ENCODE data around the gene LARGE1.

The LARGE1 gene

DNA sequence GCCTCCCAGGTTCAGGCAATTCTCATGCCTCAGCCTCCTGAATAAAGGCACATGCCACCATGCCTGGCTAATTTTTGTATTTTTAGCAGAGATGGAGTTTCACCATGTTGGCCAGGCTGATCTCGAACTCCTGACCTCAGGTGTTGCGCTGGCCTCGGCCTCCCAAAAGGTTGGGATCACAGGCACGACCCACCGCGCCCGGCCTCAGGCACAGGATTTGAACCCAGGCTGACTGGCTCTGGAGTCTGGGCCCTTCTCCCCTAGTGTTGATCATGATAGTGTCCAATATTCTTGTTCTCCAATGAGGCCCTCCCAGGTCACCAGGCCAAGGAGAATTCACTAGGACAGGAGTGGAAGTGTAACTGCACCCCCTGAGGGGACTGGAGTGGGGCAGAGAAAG is 401.9 kb downstream of the LARGE1 start:
- no peak overlapping the region for H3K4me2 ChIP-seq
- H3K27me3 ChIP-seq = no peaks in the 10 kb centered on the region
- H3K9ac ChIP-seq = peak overlapping the region in 2 of 11 experiments; percentile 20 to 26; a peak in 2 of 22 replicates
- H3K9me3 ChIP-seq (replicated peaks in 1 of 11) = peaks cover 9 to 14% (median 11%) of the 10 kb centered on the region in 11 experiments; a peak in 21 of 22 replicates
- H3K27ac ChIP-seq = peak overlapping the region in 1 of 11 experiments; percentile 57; a peak in 1 of 22 replicates
- no peak overlapping the region for H3K4me3 ChIP-seq
- no peak for TF ChIP-seq Cebpa-rat (IDR thresholded peaks at IDR 0.05)
- H3K36me3 ChIP-seq = peaks cover 0 to 16% (median 9%) of the 10 kb centered on the region in 11 experiments; a peak in 15 of 22 replicates
- H4K20me1 ChIP-seq = peaks cover 0 to 15% (median 5%) of the 10 kb centered on the region in 11 experiments; a peak in 5 of 22 replicates
- H3K4me1 ChIP-seq = peaks cover 24 to 41% (median 34%) of the 10 kb centered on the region in 10 experiments

DNA sequence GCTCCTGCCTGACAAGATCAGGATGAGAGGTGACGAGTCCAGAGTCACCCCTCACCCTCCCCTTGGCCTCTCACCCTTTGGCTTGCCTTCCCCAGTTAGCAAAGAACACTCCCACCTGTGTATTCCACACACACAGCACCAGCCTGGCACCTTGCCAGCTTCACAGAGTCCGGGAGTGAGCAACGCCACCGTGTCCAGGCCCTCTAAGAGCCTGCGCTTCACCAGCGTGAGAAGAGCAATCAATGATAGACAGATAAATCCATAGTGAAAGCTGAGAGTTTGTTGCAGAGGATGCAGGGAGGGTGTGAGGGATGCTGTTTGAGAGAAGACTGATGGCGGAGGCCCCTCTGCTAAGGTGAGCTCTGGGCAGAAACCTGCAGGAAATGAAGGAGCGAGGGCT is 404.5 kb downstream of the LARGE1 start:
- H3K4me3 ChIP-seq = no peak overlapping the region
- H3K27me3 ChIP-seq = no peaks in the 10 kb centered on the region
- peaks cover 0 to 9% (median 1%) of the 10 kb centered on the region in 11 experiments; a peak in 11 of 22 replicates for H3K36me3 ChIP-seq
- H3K9me3 ChIP-seq (replicated peaks in 1 of 11) = peaks cover 0 to 2% (median under 1%) of the 10 kb centered on the region in 11 experiments; a peak in 6 of 22 replicates
- H3K4me1 ChIP-seq = peaks cover 17 to 24% (median 20%) of the 10 kb centered on the region in 10 experiments
- H3K9ac ChIP-seq = no peak overlapping the region
- TF ChIP-seq Cebpa-rat (IDR thresholded peaks at IDR 0.05) = no peak
- H3K4me2 ChIP-seq = no peak overlapping the region
- no peak overlapping the region for H3K27ac ChIP-seq
- peaks cover 0 to 15% (median 5%) of the 10 kb centered on the region in 11 experiments; a peak in 5 of 22 replicates for H4K20me1 ChIP-seq

DNA sequence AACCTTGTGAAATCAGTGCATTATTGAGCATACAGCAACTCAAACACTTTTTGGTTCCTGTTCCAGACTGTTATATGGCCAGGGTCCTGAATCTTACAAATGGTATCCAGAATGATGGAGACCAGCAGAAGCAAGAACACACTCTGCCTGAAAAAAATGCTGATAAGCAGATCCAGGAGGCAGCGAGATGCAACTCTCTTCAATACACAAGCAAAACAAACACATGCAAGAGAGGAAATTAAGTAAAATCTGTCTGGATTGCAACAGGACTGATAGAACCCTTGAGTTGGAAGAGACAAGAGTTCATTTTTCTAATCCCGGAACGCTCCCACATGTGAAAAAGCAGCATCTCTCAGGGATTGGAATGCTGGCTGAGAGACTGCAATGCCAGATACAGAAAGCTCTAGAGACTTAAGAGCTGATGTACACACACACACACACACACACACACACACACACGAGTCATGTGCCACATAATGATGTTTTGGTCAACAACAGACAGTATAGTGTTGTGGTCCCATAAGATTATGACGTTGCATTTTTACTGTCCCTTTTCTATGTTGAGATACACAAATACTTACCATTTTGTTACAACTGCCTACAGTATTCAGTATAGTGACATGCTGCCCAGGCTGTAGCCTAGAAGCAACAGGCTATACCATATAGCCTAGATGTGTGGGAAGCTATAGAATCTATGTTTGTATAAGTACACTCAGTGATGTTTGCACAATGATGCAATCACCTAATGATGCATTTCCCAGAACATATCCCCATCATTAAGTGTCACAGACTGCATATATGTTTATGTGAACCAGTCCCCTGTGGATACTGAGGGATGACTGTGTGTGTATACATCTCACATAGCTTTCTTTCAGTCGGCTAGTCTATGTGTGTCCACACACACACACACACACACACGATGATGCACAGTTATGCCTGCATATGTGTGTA is 406.6 kb downstream of the LARGE1 start:
- Histone ChIP-seq H4K20me1 (peaks cover 0 to 25% (median 5%) of the 10 kb centered on the region in 11 experiments; a peak in 6 of 22 replicates), H3K4me1 (peaks cover 0 to 3% (median 0%) of the 10 kb centered on the region in 10 experiments; a peak in 4 of 20 replicates)
- no peak for TF ChIP-seq Cebpa-rat (IDR thresholded peaks at IDR 0.05)

DNA sequence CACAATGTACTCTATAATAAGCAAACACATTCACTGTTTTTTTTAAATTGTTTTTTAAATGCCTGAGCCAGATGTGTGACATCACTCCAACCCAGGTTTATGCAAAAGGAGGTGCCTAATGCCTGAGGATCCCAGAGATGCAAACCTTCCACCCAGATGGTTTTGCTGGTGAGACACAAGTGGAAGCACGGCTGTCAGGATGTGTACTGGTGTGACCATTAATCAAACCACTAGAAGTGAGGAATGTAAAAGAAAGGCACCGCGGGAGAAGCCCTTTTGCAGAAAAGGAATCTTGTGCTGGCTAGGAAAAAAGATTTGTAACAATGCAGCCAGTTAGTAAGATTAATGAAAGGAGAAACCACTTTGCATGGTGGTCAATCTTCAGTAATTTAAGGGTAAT is 407.4 kb downstream of the LARGE1 start:
- no peak overlapping the region for H3K27ac ChIP-seq
- peaks cover 0 to 25% (median 5%) of the 10 kb centered on the region in 11 experiments; a peak in 7 of 22 replicates for H4K20me1 ChIP-seq
- no peaks in the 10 kb centered on the region for H3K27me3 ChIP-seq
- no peak overlapping the region for H3K4me2 ChIP-seq
- H3K9me3 ChIP-seq (replicated peaks in 1 of 11) = no peaks in the 10 kb centered on the region
- H3K4me3 ChIP-seq = no peak overlapping the region
- peaks cover 0 to 5% (median 0%) of the 10 kb centered on the region in 10 experiments; a peak in 1 of 20 replicates for H3K4me1 ChIP-seq
- TF ChIP-seq Cebpa-rat (IDR thresholded peaks at IDR 0.05) = no peak
- H3K36me3 ChIP-seq = peaks cover 0 to 11% (median 0%) of the 10 kb centered on the region in 11 experiments; a peak in 1 of 22 replicates
- H3K9ac ChIP-seq = no peak overlapping the region

More for the DNA sequence above, 406.6 kb downstream of the LARGE1 start:
- H3K9me3 ChIP-seq (replicated peaks in 1 of 11) = no peaks in the 10 kb centered on the region
- H3K4me3 ChIP-seq = no peak overlapping the region
- H3K27ac ChIP-seq = no peak overlapping the region
- peaks cover 0 to 11% (median 0%) of the 10 kb centered on the region in 11 experiments; a peak in 1 of 22 replicates for H3K36me3 ChIP-seq
- no peak overlapping the region for H3K9ac ChIP-seq
- H3K4me2 ChIP-seq = no peak overlapping the region
- no peaks in the 10 kb centered on the region for H3K27me3 ChIP-seq

GRCh38 chr22:33510429-33510904 is 409.8 kb downstream of the LARGE1 start:
- no peak for TF ChIP-seq Cebpa-rat (IDR thresholded peaks at IDR 0.05)
- H3K27ac ChIP-seq = no peak overlapping the region
- no peak overlapping the region for H3K4me3 ChIP-seq
- no peaks in the 10 kb centered on the region for H3K27me3 ChIP-seq
- no peaks in the 10 kb centered on the region for H3K9me3 ChIP-seq (replicated peaks in 1 of 11)
- no peak overlapping the region for H3K4me2 ChIP-seq
- H3K4me1 ChIP-seq = peaks cover 0 to 7% (median 0%) of the 10 kb centered on the region in 10 experiments; a peak in 1 of 20 replicates
- peaks cover 0 to 28% (median 8%) of the 10 kb centered on the region in 11 experiments; a peak in 9 of 22 replicates for H4K20me1 ChIP-seq
- H3K36me3 ChIP-seq = peaks cover 0 to 11% (median 0%) of the 10 kb centered on the region in 11 experiments; a peak in 1 of 22 replicates
- H3K9ac ChIP-seq = no peak overlapping the region

- Histone ChIP-seq H3K27ac (no peak overlapping the region), H3K9me3 (replicated peaks in 1 of 11) (no peaks in the 10 kb centered on the region), H3K4me1 (peaks cover 0 to 7% (median 0%) of the 10 kb centered on the region in 10 experiments; a peak in 1 of 20 replicates), H3K36me3 (peaks cover 0 to 16% (median 0%) of the 10 kb centered on the region in 11 experiments; a peak in 2 of 22 replicates), H3K27me3 (no peaks in the 10 kb centered on the region), H3K4me2 (no peak overlapping the region), H3K4me3 (no peak overlapping the region), H3K9ac (no peak overlapping the region), H4K20me1 (peaks cover 0 to 28% (median 9%) of the 10 kb centered on the region in 11 experiments; a peak in 10 of 22 replicates)
- TF ChIP-seq Cebpa-rat (IDR thresholded peaks at IDR 0.05) = no peak
Measured at GRCh38 chr22:33504941-33505625, 415.2 kb downstream of the LARGE1 start.

- H3K9me3 ChIP-seq (replicated peaks in 1 of 11) = no peaks in the 10 kb centered on the region
- no peak overlapping the region for H3K4me2 ChIP-seq
- H3K4me3 ChIP-seq = no peak overlapping the region
Measured at GRCh38 chr22:33496112-33496511, 424.2 kb downstream of the LARGE1 start.

DNA sequence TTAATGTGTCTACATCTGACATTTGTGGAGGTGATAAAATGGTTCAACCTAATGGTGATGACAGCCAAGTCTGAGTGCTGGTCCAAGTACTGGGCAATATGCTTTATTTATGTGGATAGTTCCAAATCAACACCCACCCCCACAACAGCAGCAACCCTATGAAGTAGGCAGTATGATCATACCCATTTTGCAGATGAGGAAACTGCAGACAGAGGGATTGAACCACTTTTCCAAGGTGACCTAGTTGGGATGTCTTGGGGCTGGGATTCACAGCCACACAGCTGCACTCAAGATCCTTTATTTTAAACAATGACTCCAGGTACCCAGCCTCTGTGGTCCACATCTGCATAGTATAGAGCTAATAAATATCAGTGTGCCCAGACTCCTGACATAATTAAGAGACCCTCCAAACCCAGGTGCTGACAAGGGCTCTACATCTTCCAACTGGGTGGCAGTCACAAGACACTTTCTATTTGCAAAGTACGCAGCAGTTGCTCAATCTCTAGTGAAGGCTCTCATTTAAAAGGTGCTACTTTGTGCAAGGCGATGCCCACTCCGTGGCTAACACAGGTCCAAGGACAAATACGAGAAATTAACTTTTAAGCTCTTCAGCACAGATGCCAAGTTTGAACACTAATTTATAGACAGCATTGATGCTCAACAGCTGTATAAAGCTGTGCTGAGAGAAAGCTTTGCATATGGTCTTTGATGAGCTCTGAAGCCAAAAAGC is 426.6 kb downstream of the LARGE1 start:
- Histone ChIP-seq H3K9ac (no peak overlapping the region), H3K9me3 (replicated peaks in 1 of 11) (peaks cover 5 to 18% (median 11%) of the 10 kb centered on the region in 11 experiments; a peak in 21 of 22 replicates), H4K20me1 (peaks cover 0 to 8% (median 0%) of the 10 kb centered on the region in 11 experiments; a peak in 3 of 22 replicates), H3K36me3 (peaks cover 0 to 16% (median 6%) of the 10 kb centered on the region in 11 experiments; a peak in 10 of 22 replicates), H3K4me3 (no peak overlapping the region), H3K27me3 (no peaks in the 10 kb centered on the region), H3K4me1 (peaks cover 11 to 25% (median 18%) of the 10 kb centered on the region in 10 experiments), H3K27ac (no peak overlapping the region), H3K4me2 (peak overlapping the region in 8 of 11 experiments; percentile 47 to 71 (median 66); a peak in 8 of 22 replicates)
- no peak for TF ChIP-seq Cebpa-rat (IDR thresholded peaks at IDR 0.05)

More at GRCh38 chr22:33496112-33496511, 424.2 kb downstream of the LARGE1 start:
- Histone ChIP-seq H3K36me3 (no peaks in the 10 kb centered on the region; a peak in 2 of 22 replicates), H4K20me1 (peaks cover 0 to 8% (median 0%) of the 10 kb centered on the region in 11 experiments; a peak in 3 of 22 replicates), H3K9ac (no peak overlapping the region), H3K4me1 (peaks cover 11 to 25% (median 18%) of the 10 kb centered on the region in 10 experiments), H3K27me3 (no peaks in the 10 kb centered on the region), H3K27ac (no peak overlapping the region)
- no peak for TF ChIP-seq Cebpa-rat (IDR thresholded peaks at IDR 0.05)

Measured in BLaER1 treated with 17β-estradiol and CSF1 and Interleukin-3, amounts not matched to agents 10 nM and 100 nM (cell line).